SK-N-SH treated with all-trans-retinoic acid at 6 μM for 48 hours (cell line): ENCODE results near the gene FOXA1.

Experiments
- ARNTL ChIP-seq: fragments of 450-650 bp; formaldehyde crosslinking; IDR thresholded peaks from 2 replicates; pipeline ENCODE4 v1.5.0; 2020; ENCODE audit warnings: low read depth, mild to moderate bottlenecking, moderate library complexity, borderline replicate concordance
- RARB ChIP-seq: fragments of 250-450 bp; sonication (Bioruptor Pico); IDR thresholded peaks from 2 replicates; pipeline ENCODE4 v1.8.0; 2021; ENCODE audit warnings: mild to moderate bottlenecking, moderate library complexity
- TF ChIP-seq, protein P1 (sequence below): fragments of 250-450 bp; sonication (Bioruptor Pico); IDR thresholded peaks from 2 replicates; pipeline ENCODE4 v1.8.0; 2020; ENCODE audit warnings: mild to moderate bottlenecking, moderate library complexity, borderline replicate concordance

DNA sequence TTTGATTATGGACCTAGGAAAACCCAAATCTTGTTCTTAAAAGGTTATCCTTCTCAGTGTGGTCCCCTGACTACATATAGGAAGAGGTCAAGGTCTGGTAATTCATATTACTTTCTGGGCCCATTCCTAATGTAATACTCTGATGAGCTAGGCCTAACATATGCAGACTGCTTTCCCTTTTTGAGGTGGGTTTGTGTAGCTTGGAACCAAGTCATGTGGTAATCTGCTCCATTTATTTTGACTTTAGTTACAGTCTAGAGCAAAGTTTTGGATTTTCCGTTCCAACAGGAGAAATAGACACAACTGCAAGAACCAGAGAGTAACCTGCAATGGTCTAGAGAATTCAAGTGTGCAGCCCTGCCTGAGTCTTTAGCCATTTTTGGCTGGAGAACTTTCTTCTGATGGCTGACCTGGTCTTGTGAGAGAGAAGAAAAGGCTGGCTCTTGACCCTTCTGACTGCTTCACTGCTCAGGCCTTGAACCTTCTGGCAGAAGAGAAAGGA lies 22.9 kb upstream of the FOXA1 start:
- TF ChIP-seq ARNTL (no peak), RARB (no peak)
- TF ChIP-seq, protein P1, sequence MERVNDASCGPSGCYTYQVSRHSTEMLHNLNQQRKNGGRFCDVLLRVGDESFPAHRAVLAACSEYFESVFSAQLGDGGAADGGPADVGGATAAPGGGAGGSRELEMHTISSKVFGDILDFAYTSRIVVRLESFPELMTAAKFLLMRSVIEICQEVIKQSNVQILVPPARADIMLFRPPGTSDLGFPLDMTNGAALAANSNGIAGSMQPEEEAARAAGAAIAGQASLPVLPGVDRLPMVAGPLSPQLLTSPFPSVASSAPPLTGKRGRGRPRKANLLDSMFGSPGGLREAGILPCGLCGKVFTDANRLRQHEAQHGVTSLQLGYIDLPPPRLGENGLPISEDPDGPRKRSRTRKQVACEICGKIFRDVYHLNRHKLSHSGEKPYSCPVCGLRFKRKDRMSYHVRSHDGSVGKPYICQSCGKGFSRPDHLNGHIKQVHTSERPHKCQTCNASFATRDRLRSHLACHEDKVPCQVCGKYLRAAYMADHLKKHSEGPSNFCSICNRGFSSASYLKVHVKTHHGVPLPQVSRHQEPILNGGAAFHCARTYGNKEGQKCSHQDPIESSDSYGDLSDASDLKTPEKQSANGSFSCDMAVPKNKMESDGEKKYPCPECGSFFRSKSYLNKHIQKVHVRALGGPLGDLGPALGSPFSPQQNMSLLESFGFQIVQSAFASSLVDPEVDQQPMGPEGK, result no peak
